ENCODE data around the gene STEEP1. TPM values are rescaled to one million over a fixed set of nuclear protein-coding genes. Genes with fewer than 3 reads are reported as not detected.

Gene STEEP1
- total RNA-seq, 2 experiments from 2014 or later, result 25.1 to 27.0 TPM

DNA sequence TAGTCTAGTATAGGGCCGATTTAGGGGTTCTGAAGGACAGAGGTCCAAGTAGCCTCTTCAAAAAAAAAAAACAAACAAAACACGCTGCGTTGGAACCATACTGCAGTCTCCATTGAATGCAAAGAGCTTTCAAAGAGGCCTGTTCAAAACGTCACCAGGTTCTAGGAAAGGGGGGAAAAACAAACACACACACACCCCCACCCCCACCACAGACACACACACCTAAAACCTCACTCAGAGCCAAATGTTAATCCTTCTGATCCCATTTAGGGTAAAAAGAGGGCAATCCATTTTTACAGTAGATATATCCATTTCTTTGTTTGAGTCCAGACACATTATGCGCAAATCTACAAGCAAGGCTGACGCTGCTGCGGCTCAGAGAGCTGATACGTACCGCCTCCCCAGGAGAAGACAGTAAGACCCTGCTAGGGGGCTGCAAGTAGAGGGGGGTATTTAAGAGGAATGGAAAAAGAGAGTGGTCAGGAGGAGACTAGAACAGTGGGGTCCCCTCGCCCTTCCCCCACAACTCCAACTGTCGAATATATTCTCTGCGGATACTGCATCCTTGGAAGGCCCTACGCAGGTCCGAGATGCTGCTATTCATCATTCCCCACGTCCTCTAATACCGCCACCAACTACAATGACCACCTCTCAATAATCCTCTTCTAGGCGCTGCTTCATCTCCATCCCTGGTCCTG is 39.7 kb upstream of the STEEP1 start:
- intact Hi-C loops (cut with DNase I, micrococcal nuclease), result loop anchor here (5.0 to 10.0 kb wide), 5 partner anchors 33 to 182 kb away; partner anchors contain the start of genes SEPTIN6 (in 2 of the 2), SOWAHD (in 1 of the 2) and UBE2A (in 1 of the 2)
- H3K27ac ChIP-seq (ENCODE audit: low read depth in 1 of 2, low read length in 2 of 2), result peak overlapping the region in 1 of 2 donors; percentile 82
- ChIA-PET POLR2A (interaction anchor here (0.6 to 2.3 kb wide), 9 partner anchors 15 to 187 kb away, joined by 3 to 27 read pairs (median 5); partner anchors contain the start of genes RPL39 and UBE2A), CTCF (no interaction called here)
- H3K4me3 ChIP-seq (ENCODE audit: low read length), result peak overlapping the region; percentile 90
- TF ChIP-seq, protein P1, sequence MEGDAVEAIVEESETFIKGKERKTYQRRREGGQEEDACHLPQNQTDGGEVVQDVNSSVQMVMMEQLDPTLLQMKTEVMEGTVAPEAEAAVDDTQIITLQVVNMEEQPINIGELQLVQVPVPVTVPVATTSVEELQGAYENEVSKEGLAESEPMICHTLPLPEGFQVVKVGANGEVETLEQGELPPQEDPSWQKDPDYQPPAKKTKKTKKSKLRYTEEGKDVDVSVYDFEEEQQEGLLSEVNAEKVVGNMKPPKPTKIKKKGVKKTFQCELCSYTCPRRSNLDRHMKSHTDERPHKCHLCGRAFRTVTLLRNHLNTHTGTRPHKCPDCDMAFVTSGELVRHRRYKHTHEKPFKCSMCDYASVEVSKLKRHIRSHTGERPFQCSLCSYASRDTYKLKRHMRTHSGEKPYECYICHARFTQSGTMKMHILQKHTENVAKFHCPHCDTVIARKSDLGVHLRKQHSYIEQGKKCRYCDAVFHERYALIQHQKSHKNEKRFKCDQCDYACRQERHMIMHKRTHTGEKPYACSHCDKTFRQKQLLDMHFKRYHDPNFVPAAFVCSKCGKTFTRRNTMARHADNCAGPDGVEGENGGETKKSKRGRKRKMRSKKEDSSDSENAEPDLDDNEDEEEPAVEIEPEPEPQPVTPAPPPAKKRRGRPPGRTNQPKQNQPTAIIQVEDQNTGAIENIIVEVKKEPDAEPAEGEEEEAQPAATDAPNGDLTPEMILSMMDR (IDR thresholded peaks at IDR 0.05), result no peak
- no peaks in the 10 kb centered on the region for H3K27me3 ChIP-seq (ENCODE audit: control insufficient read depth in 1 of 2, insufficient read depth in 2 of 2, low read length in 2 of 2)
- H3K4me1 Mint-ChIP-seq (ENCODE audit: low read depth), result peaks cover 43% of the 10 kb centered on the region
- H3K27ac Mint-ChIP-seq, result peak overlapping the region; percentile 96
- H3K36me3 Mint-ChIP-seq (ENCODE audit: low read depth), result peaks cover 33% of the 10 kb centered on the region
- H3K36me3 ChIP-seq (ENCODE audit: insufficient read depth, low read length), result no peaks in the 10 kb centered on the region
- no peaks in the 10 kb centered on the region for H3K9me3 ChIP-seq (ENCODE audit: control insufficient read depth in 1 of 2, insufficient read depth in 1 of 2, low read length in 2 of 2)
- ATAC-seq (ENCODE audit: poor library complexity) (no peak), DNase-seq (peak in 3 of 14 experiments; percentile 13 to 23 (median 18))
- peaks cover 15% of the 10 kb centered on the region for H3K4me1 ChIP-seq (ENCODE audit: insufficient read depth, low read length)
- H3K27me3 Mint-ChIP-seq, result no peaks in the 10 kb centered on the region
- peak overlapping the region; percentile 99 for H3K4me3 Mint-ChIP-seq
- H3K9me3 Mint-ChIP-seq, result no peaks in the 10 kb centered on the region

DNA sequence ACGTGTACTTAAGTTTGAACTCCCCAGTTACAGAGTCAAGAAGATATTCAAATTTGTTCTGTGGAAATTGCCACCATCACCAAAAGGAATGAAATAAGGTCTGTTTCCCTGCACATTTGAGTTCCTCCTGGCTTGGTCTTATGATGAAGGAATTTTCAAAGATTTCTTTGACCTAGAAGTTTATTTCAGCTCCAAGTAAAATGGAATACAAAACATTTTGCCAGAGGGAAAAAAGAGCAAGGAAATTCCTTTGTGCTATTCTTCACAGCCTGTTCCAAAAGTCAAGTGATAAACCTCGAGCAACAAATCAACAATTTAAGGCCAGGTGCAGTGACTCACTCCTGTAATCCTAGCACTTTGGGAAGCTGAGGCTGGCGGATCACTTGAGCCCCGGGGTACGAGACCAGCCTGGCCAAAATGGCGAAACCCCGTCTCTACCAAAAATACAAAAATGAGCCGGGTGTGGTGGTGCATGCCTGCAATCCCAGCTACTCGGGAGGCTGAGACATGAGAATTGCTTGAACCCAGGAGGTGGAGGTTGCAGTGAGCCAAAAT is 37.6 kb upstream of the STEEP1 start:
- H3K36me3 ChIP-seq (ENCODE audit: insufficient read depth, low read length), result no peaks in the 10 kb centered on the region
- H3K27ac ChIP-seq (ENCODE audit: low read depth in 1 of 2, low read length in 2 of 2), result no peak overlapping the region
- Mint-ChIP-seq H3K27me3 (no peaks in the 10 kb centered on the region), H3K4me1 (ENCODE audit: low read depth) (peaks cover 49% of the 10 kb centered on the region), H3K4me3 (no peak overlapping the region), H3K27ac (no peak overlapping the region), H3K9me3 (no peaks in the 10 kb centered on the region), H3K36me3 (ENCODE audit: low read depth) (peaks cover 40% of the 10 kb centered on the region)
- ATAC-seq (ENCODE audit: poor library complexity) (no peak), DNase-seq (no peak)
- CTCF ChIA-PET, result no interaction called here
- POLR2A ChIA-PET, result no interaction called here
- peaks cover 12% of the 10 kb centered on the region for H3K4me1 ChIP-seq (ENCODE audit: insufficient read depth, low read length)
- intact Hi-C loops (cut with DNase I, micrococcal nuclease), result loop anchor here in 1 of 2 experiments (10.0 kb wide), 2 partner anchors 92 to 152 kb away; partner anchors contain the start of genes SEPTIN6 and SOWAHD
- H3K4me3 ChIP-seq (ENCODE audit: low read length), result no peak overlapping the region
- H3K9me3 ChIP-seq (ENCODE audit: control insufficient read depth in 1 of 2, insufficient read depth in 1 of 2, low read length in 2 of 2), result no peaks in the 10 kb centered on the region
- no peaks in the 10 kb centered on the region for H3K27me3 ChIP-seq (ENCODE audit: control insufficient read depth in 1 of 2, insufficient read depth in 2 of 2, low read length in 2 of 2)
- TF ChIP-seq, protein P1 (IDR thresholded peaks at IDR 0.05), result no peak

DNA sequence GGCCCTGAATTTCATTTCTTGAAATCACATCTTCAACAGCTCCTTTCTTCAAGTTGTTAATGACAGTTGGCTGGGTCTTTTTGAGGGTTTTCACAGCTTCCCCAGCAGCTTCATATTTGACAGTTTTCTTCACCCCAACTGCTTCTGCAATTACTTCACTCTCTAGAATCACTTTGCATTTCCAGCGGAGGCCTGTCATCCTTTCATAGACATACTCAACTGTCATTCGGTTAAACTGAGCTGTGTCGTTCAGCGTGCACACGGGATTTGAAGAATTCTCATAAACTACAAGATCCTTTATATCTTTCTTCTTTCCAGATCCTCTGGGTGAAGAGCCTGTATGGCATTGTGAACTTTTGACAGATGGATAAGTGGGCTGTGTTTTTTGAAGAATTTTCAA is 24.6 kb upstream of the STEEP1 start:
- Histone ChIP-seq H3K9me3 (ENCODE audit: control insufficient read depth in 1 of 2, insufficient read depth in 1 of 2, low read length in 2 of 2) (no peaks in the 10 kb centered on the region), H3K4me3 (ENCODE audit: low read length) (no peak overlapping the region), H3K27me3 (ENCODE audit: control insufficient read depth in 1 of 2, insufficient read depth in 2 of 2, low read length in 2 of 2) (no peaks in the 10 kb centered on the region), H3K36me3 (ENCODE audit: insufficient read depth, low read length) (peaks cover 26% of the 10 kb centered on the region), H3K27ac (ENCODE audit: low read depth in 1 of 2, low read length in 2 of 2) (no peak overlapping the region), H3K4me1 (ENCODE audit: insufficient read depth, low read length) (no peaks in the 10 kb centered on the region)
- no peaks in the 10 kb centered on the region for H3K9me3 Mint-ChIP-seq
- TF ChIP-seq, protein P1 (IDR thresholded peaks at IDR 0.05), result no peak
- H3K4me3 Mint-ChIP-seq, result no peak overlapping the region
- DNase-seq (no peak), ATAC-seq (ENCODE audit: poor library complexity) (no peak)
- H3K27me3 Mint-ChIP-seq, result no peaks in the 10 kb centered on the region
- ChIA-PET POLR2A (interaction anchor here (1.6 kb wide), 1 partner anchor 16 kb away, joined by 4 read pairs; the partner anchor contains the start of gene NKRF), CTCF (no interaction called here)
- H3K27ac Mint-ChIP-seq, result no peak overlapping the region
- H3K36me3 Mint-ChIP-seq (ENCODE audit: low read depth), result peaks cover 52% of the 10 kb centered on the region
- no peaks in the 10 kb centered on the region for H3K4me1 Mint-ChIP-seq (ENCODE audit: low read depth)
- intact Hi-C loops (cut with DNase I, micrococcal nuclease), result no loop called here
